ENCODE data around the gene RBP3.
A peak's percentile ranks its signal among the peaks of the same experiment; 100 is the strongest.

RBP3 gene

GRCh38 chr10:47381103-47381395, 32.9 kb downstream of the RBP3 start:
- H3K27ac ChIP-seq (ENCODE audit: low read length), result no peak overlapping the region
- TF ChIP-seq EZH2phosphoT487 (IDR thresholded peaks at IDR 0.05; ENCODE audit: low read length) (no peak), EZH2 (optimal IDR thresholded peaks at IDR 0.05; ENCODE audit: low read depth, low read length) (no peak), CTCF (IDR thresholded peaks at IDR 0.05; ENCODE audit: low read length) (no peak)

GRCh38 chr10:47381427-47382379, 33.5 kb downstream of the RBP3 start:
- Histone ChIP-seq H3K4me2 (ENCODE audit: low read depth, low read length) (no peak overlapping the region), H2AFZ (ENCODE audit: low read length) (no peak overlapping the region), H4K20me1 (ENCODE audit: insufficient read depth, low read length) (no peaks in the 10 kb centered on the region; the same call in 1 of the 2 replicates), H3K9me3 (replicated peaks; ENCODE audit: insufficient read depth, low read length) (no peaks in the 10 kb centered on the region), H3K9me2 (replicated peaks; ENCODE audit: insufficient read depth, low read length) (no peaks in the 10 kb centered on the region), H3F3A (ENCODE audit: insufficient read depth, low read length) (no peaks in the 10 kb centered on the region), H3K79me2 (ENCODE audit: low read length) (no peaks in the 10 kb centered on the region), H3K27me3 (replicated peaks; ENCODE audit: insufficient read depth, low read length) (peaks cover 84% of the 10 kb centered on the region), H3K36me3 (replicated peaks; ENCODE audit: insufficient read depth, low read length) (no peaks in the 10 kb centered on the region), H3K27ac (ENCODE audit: low read length) (no peak overlapping the region), H3K9ac (ENCODE audit: low read length) (no peak overlapping the region), H3K4me3 (ENCODE audit: low read length) (no peak overlapping the region), H3K4me1 (ENCODE audit: low read length) (peaks cover 4% of the 10 kb centered on the region; the same call in 1 of the 2 replicates)
- TF ChIP-seq EZH2 (optimal IDR thresholded peaks at IDR 0.05; ENCODE audit: low read depth, low read length), result no peak
- no peak for TF ChIP-seq EZH2phosphoT487 (IDR thresholded peaks at IDR 0.05; ENCODE audit: low read length)
- no peak for DNase-seq

More at GRCh38 chr10:47381103-47381395, 32.9 kb downstream of the RBP3 start:
- Histone ChIP-seq H3K36me3 (replicated peaks; ENCODE audit: insufficient read depth, low read length) (no peaks in the 10 kb centered on the region), H3K9ac (ENCODE audit: low read length) (no peak overlapping the region), H3K4me2 (ENCODE audit: low read depth, low read length) (no peak overlapping the region), H2AFZ (ENCODE audit: low read length) (no peak overlapping the region), H3K9me2 (replicated peaks; ENCODE audit: insufficient read depth, low read length) (no peaks in the 10 kb centered on the region), H3K4me3 (ENCODE audit: low read length) (no peak overlapping the region), H3K9me3 (replicated peaks; ENCODE audit: insufficient read depth, low read length) (no peaks in the 10 kb centered on the region), H3K4me1 (ENCODE audit: low read length) (peaks cover 4% of the 10 kb centered on the region; the same call in 1 of the 2 replicates), H3K79me2 (ENCODE audit: low read length) (no peaks in the 10 kb centered on the region), H3F3A (ENCODE audit: insufficient read depth, low read length) (no peaks in the 10 kb centered on the region), H3K27me3 (replicated peaks; ENCODE audit: insufficient read depth, low read length) (peaks cover 91% of the 10 kb centered on the region), H4K20me1 (ENCODE audit: insufficient read depth, low read length) (no peaks in the 10 kb centered on the region; the same call in 1 of the 2 replicates)
- DNase-seq, result no peak

- no peaks in the 10 kb centered on the region; the same call in 1 of the 2 replicates for H4K20me1 ChIP-seq (ENCODE audit: insufficient read depth, low read length)
- no peak overlapping the region for H3K9ac ChIP-seq (ENCODE audit: low read length)
- TF ChIP-seq EZH2phosphoT487 (IDR thresholded peaks at IDR 0.05; ENCODE audit: low read length), result no peak
- no peak for TF ChIP-seq EZH2 (optimal IDR thresholded peaks at IDR 0.05; ENCODE audit: low read depth, low read length)
- no peak for TF ChIP-seq CTCF (IDR thresholded peaks at IDR 0.05; ENCODE audit: low read length)
- H3K79me2 ChIP-seq (ENCODE audit: low read length), result no peaks in the 10 kb centered on the region
- H3K27ac ChIP-seq (ENCODE audit: low read length), result no peak overlapping the region
- no peaks in the 10 kb centered on the region for H3F3A ChIP-seq (ENCODE audit: insufficient read depth, low read length)
- H3K9me3 ChIP-seq (replicated peaks; ENCODE audit: insufficient read depth, low read length), result no peaks in the 10 kb centered on the region
- peak overlapping the region; percentile 81 for H3K4me2 ChIP-seq (ENCODE audit: low read depth, low read length)
- H3K36me3 ChIP-seq (replicated peaks; ENCODE audit: insufficient read depth, low read length), result no peaks in the 10 kb centered on the region
- H3K9me2 ChIP-seq (replicated peaks; ENCODE audit: insufficient read depth, low read length), result no peaks in the 10 kb centered on the region
- H3K4me3 ChIP-seq (ENCODE audit: low read length), result peak overlapping the region; percentile 86
- H3K27me3 ChIP-seq (replicated peaks; ENCODE audit: insufficient read depth, low read length), result peaks cover 66% of the 10 kb centered on the region
- H3K4me1 ChIP-seq (ENCODE audit: low read length), result peaks cover 4% of the 10 kb centered on the region; the same call in 1 of the 2 replicates
- DNase-seq, result no peak
- H2AFZ ChIP-seq (ENCODE audit: low read length), result peak overlapping the region; percentile 89
Measured at GRCh38 chr10:47383261-47384147, 35.3 kb downstream of the RBP3 start.
